GM06990 (cell line): Measurements from ENCODE around the gene ZNF74.

Experiments used
- DNase-seq: peaks from one replicate; pipeline ENCODE4 v3.0.0-alpha.2; 2011; ENCODE audit not compliant: insufficient read length; ENCODE audit errors: extremely low read depth
- H3K27me3 ChIP-seq: replicated peaks from 2 replicates; pipeline ENCODE4 v1.6.0; 2011; ENCODE audit warnings: low read length; ENCODE audit not compliant: control insufficient read depth, insufficient read depth
- H3K36me3 ChIP-seq: 2 replicates; pipeline ENCODE4 v1.5.1; 2011; ENCODE audit warnings: low read length; ENCODE audit not compliant: control insufficient read depth, insufficient read depth
- H3K4me3 ChIP-seq: replicated peaks from 2 replicates; pipeline ENCODE4 v1.5.1; 2011; ENCODE audit warnings: low read depth, mild to moderate bottlenecking, control low read depth, low read length
- TF ChIP-seq, protein P1 (sequence below): IDR thresholded peaks from 2 replicates; pipeline ENCODE4 v1.5.1; 2011; ENCODE audit warnings: low read length, control low read depth, mild to moderate bottlenecking, inconsistent platforms; ENCODE audit not compliant: insufficient read depth, poor library complexity, severe bottlenecking

Gene ZNF74

DNA sequence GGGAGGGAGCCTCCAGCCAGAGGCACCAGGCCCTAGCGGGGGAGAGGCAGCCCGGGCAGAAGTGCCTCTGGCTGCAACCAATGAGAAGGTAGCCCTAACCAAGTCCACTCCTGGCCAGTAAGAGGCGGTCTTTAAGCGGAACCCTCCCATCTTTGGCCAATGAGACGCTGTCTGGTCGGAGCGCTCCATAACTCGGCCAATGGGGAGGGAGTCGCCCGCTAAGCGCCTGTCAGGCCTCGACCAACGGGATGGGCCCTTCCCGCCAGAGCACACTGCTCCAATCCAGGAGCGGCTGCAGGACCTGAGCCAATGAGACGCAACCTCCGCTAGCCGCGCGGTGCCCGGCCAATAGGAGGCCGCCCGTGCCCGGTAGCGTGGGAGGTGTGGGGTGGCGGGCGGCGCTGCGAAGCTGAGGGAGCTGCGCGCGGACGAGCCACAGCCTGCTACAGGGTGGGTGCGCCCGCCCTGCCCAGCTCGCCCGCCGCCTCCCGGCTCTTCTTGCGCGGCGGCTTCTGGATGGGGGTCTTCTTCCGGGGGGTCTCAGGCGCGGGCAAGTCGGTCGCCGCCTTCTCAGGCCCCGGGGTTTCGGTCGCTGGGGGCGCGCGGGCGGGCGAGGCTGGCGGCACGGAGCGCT lies 31.1 kb downstream of the ZNF74 start:
- DNase-seq, result no peak
- H3K36me3 ChIP-seq, result no peaks in the 10 kb centered on the region
- no peaks in the 10 kb centered on the region; the same call in 1 of the 2 replicates for H3K27me3 ChIP-seq
- H3K4me3 ChIP-seq, result no peak overlapping the region
- TF ChIP-seq, protein P1, sequence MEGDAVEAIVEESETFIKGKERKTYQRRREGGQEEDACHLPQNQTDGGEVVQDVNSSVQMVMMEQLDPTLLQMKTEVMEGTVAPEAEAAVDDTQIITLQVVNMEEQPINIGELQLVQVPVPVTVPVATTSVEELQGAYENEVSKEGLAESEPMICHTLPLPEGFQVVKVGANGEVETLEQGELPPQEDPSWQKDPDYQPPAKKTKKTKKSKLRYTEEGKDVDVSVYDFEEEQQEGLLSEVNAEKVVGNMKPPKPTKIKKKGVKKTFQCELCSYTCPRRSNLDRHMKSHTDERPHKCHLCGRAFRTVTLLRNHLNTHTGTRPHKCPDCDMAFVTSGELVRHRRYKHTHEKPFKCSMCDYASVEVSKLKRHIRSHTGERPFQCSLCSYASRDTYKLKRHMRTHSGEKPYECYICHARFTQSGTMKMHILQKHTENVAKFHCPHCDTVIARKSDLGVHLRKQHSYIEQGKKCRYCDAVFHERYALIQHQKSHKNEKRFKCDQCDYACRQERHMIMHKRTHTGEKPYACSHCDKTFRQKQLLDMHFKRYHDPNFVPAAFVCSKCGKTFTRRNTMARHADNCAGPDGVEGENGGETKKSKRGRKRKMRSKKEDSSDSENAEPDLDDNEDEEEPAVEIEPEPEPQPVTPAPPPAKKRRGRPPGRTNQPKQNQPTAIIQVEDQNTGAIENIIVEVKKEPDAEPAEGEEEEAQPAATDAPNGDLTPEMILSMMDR, result no peak

GRCh38 chr22:20425566-20426258 lies 31.8 kb downstream of the ZNF74 start:
- Histone ChIP-seq H3K27me3 (no peaks in the 10 kb centered on the region; the same call in 1 of the 2 replicates), H3K36me3 (no peaks in the 10 kb centered on the region), H3K4me3 (no peak overlapping the region)
- TF ChIP-seq, protein P1, result no peak
- DNase-seq, result no peak

DNA sequence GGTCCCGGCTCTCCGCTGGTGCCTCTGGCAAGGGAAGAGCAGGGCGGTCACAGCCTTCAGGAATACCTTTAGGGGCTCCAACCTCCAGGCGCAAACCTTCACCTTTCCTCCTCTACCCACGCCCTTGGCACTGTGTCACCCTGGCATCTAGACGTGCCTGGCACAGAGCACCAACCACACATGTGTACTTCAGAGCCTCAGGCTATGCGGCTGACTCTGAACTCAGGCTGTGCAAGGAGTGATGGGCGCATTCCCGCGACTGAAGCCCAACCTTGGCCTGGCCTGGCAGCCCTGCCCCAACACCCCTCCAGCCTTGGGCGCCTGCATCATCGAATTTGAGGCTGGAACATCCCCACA lies 32.3 kb downstream of the ZNF74 start:
- Histone ChIP-seq H3K36me3 (no peaks in the 10 kb centered on the region), H3K27me3 (no peaks in the 10 kb centered on the region; the same call in 1 of the 2 replicates), H3K4me3 (no peak overlapping the region)
- DNase-seq, result no peak
- TF ChIP-seq, protein P1, result no peak

- Histone ChIP-seq H3K27me3 (no peaks in the 10 kb centered on the region; the same call in 1 of the 2 replicates), H3K4me3 (no peak overlapping the region), H3K36me3 (no peaks in the 10 kb centered on the region)
- TF ChIP-seq, protein P1, result no peak
- no peak for DNase-seq
Observed at GRCh38 chr22:20427104-20427944, 33.4 kb downstream of the ZNF74 start.

DNA sequence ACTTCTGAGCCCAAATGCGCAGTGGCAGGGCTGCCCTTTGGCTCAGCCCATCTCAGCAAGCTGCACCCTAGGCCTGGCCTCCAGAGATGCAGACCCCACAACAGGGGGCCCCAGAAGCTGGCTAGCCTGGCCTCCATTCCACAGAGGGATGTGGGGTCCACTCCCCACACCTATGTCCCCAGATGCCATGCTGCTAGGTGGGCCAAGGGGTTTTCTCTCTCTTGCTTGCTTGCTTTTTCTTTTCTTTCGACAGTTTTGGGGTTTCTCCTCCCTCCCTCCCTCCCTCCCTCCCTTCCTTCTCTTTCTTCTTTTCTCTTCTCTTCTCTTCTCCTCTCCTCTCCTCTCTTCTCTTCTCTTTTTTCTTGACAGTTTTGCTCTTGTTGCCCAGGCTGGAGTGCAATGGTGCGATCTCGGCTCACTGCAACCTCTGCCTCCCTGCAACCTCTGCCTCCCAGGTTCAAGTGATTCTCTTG lies 34.0 kb downstream of the ZNF74 start:
- DNase-seq, result no peak
- TF ChIP-seq, protein P1, result no peak
- no peaks in the 10 kb centered on the region for H3K36me3 ChIP-seq
- H3K27me3 ChIP-seq, result no peaks in the 10 kb centered on the region; the same call in 1 of the 2 replicates
- H3K4me3 ChIP-seq, result no peak overlapping the region
